ENCODE measurements around the gene GGA1. TPM values are rescaled to one million over a fixed set of nuclear protein-coding genes. Genes with fewer than 3 reads are reported as not detected.
A peak's percentile ranks its signal among the peaks of the same experiment; 100 is the strongest.

GGA1 gene
- total and polyA plus RNA-seq, 2 of the 4 experiments (the other 2 are of a cell fraction): 17.2 to 48.5 TPM

DNA sequence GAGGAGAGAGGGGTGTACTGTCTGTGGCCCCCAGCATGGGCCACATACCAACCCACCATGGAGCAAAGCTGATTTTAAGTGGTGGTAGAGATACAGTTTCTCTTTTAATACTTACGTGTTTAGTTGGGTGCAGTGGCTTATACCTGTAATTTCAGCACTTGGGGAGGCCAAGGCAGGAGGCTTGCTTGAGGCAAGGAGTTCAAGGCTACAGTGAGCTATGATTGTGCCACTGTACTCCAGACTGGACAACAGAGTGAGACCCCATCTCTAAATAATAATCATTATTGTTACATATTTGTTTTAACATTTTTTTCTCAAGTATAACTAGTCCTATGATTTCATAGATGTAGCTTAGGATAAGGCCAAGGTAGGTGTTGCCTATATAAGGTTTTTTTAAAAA lies 8.8 kb downstream of the GGA1 start (continued):
- TF ChIP-seq, protein P1, sequence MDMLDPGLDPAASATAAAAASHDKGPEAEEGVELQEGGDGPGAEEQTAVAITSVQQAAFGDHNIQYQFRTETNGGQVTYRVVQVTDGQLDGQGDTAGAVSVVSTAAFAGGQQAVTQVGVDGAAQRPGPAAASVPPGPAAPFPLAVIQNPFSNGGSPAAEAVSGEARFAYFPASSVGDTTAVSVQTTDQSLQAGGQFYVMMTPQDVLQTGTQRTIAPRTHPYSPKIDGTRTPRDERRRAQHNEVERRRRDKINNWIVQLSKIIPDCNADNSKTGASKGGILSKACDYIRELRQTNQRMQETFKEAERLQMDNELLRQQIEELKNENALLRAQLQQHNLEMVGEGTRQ (IDR thresholded peaks at IDR 0.05; ENCODE audit: low read depth, low read length): no peak
- no peak for TF ChIP-seq RCOR1 (IDR thresholded peaks at IDR 0.05; ENCODE audit: insufficient replicate concordance, low read length)
- no peak for TF ChIP-seq MXI1 (IDR thresholded peaks at IDR 0.05; ENCODE audit: borderline replicate concordance, low read depth, low read length)

DNA sequence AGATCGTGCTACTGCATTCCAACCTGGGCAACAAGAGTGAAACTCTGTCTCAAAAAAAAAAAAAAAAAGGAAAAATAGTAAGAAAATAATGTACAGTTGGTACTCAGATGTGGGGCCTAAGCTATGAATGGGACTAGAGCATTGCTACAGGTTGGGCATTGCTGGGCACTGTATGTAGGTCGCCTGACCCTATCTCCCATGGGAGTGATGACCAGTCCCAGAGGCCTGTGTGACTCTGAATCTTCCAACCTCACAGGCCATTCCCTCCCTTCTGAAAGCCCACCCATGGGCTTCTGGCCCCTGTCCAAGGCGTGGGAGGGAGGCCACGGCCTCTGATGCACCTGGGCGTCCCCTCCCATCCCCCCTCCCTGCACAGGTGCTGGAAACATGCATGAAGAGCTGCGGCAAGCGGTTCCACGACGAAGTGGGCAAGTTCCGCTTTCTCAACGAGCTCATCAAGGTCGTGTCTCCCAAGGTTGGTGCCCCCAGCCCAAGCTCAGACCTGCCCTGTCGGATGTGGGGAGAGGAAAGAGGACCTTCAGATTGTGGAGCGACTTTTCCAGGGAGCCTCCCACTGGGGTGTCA lies 9.5 kb downstream of the GGA1 start:
- Histone ChIP-seq H3K79me1 (ENCODE audit: low read depth in 1 of 2, low read length in 2 of 2) (peaks cover 0 to 20% of the 10 kb centered on the region in 2 experiments; a peak in 3 of 4 replicates), H3K27me3 (ENCODE audit: control insufficient read depth, insufficient read depth, low read length) (no peaks in the 10 kb centered on the region), H2AK9ac (replicated peaks; ENCODE audit: low read depth, low read length, poor library complexity) (peak overlapping the region; percentile 55), H3K4me2 (ENCODE audit: low read depth, low read length) (no peak overlapping the region), H2BK20ac (ENCODE audit: low read depth, low read length) (no peak overlapping the region), H3K18ac (ENCODE audit: low read depth, low read length) (no peak overlapping the region), H3K36me3 (ENCODE audit: control insufficient read depth, insufficient read depth, low read length) (peaks cover 45% of the 10 kb centered on the region), H3K23ac (ENCODE audit: low read depth, low read length) (no peak overlapping the region), H4K91ac (ENCODE audit: insufficient read depth, low read depth, low read length) (no peak overlapping the region), H2AFZ (replicated peaks; ENCODE audit: low read length, poor library complexity) (no peak overlapping the region), H4K8ac (ENCODE audit: low read depth in 2 of 2, low read length in 2 of 2) (no peak overlapping the region), H3K9me1 (ENCODE audit: insufficient read depth, low read length) (peaks cover 4% of the 10 kb centered on the region; the same call in 1 of the 2 replicates), H3K9ac (ENCODE audit: low read depth, low read length) (no peak overlapping the region), H2BK120ac (ENCODE audit: low read depth, low read length) (no peak overlapping the region), H4K20me1 (ENCODE audit: insufficient read depth, low read length) (no peaks in the 10 kb centered on the region), H3K56ac (ENCODE audit: extremely low read depth, insufficient read depth, low read length) (no peak overlapping the region), H3K4me1 (ENCODE audit: control insufficient read depth, insufficient read depth, low read length) (peaks cover 5% of the 10 kb centered on the region), H2AK5ac (ENCODE audit: low read depth, low read length) (no peak overlapping the region), H2BK5ac (ENCODE audit: low read depth, low read length, poor library complexity, severe bottlenecking) (no peak overlapping the region), H3K27ac (ENCODE audit: insufficient read depth, low read length) (no peak overlapping the region), H4K5ac (ENCODE audit: low read depth, low read length) (no peak overlapping the region), H3K9me3 (ENCODE audit: control insufficient read depth, insufficient read depth, low read length) (no peaks in the 10 kb centered on the region), H3K14ac (replicated peaks; ENCODE audit: low read depth, low read length) (no peak overlapping the region), H3K4ac (ENCODE audit: low read depth, low read length) (no peak overlapping the region), H3K4me3 (ENCODE audit: insufficient read depth, low read depth, low read length) (no peak overlapping the region), H2BK15ac (ENCODE audit: low read depth, low read length) (no peak overlapping the region)
- BruUV-seq (replicated peaks): TSS peak; percentile 66
- dilution Hi-C loops (cut with HindIII; ENCODE audit: low sequenced_read_pairs, unreplicated experiment): no loop called here
- WGBS, 2 experiments (ENCODE audit: extremely low coverage in 2 of 2, insufficient read length in 1 of 2): 100% methylated on average over 1 of the region's 14 CpGs; no CpG with 5 or more reads in 1 of the 2 experiments
- ChIA-PET POLR2A (ENCODE audit: unreplicated experiment) (no interaction called here), CTCF (no interaction called here)
- DNase-seq (no peak), ATAC-seq (ENCODE audit: low read depth) (no peak)
- intact Hi-C loops (cut with micrococcal nuclease): no loop called here
- in situ Hi-C loops (cut with MboI; ENCODE audit: low sequenced_read_pairs): no loop called here
- TF ChIP-seq, protein P2, sequence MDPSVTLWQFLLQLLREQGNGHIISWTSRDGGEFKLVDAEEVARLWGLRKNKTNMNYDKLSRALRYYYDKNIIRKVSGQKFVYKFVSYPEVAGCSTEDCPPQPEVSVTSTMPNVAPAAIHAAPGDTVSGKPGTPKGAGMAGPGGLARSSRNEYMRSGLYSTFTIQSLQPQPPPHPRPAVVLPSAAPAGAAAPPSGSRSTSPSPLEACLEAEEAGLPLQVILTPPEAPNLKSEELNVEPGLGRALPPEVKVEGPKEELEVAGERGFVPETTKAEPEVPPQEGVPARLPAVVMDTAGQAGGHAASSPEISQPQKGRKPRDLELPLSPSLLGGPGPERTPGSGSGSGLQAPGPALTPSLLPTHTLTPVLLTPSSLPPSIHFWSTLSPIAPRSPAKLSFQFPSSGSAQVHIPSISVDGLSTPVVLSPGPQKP (IDR thresholded peaks at IDR 0.05; ENCODE audit: borderline replicate concordance, low read depth, low read length): no peak
- TF ChIP-seq MAZ (IDR thresholded peaks at IDR 0.05; ENCODE audit: borderline replicate concordance, low read depth, low read length) (no peak), MAFK (IDR thresholded peaks at IDR 0.05; ENCODE audit: low read depth, low read length) (no peak), NFE2L2 (IDR thresholded peaks at IDR 0.05; ENCODE audit: low read depth, low read length) (no peak), SMC3 (IDR thresholded peaks at IDR 0.05; ENCODE audit: low read depth, low read length) (no peak), RFX5 (IDR thresholded peaks at IDR 0.05; ENCODE audit: low read depth, low read length) (no peak), POLR2A (IDR thresholded peaks at IDR 0.05; ENCODE audit: low read depth, low read length) (no peak), CHD1 (IDR thresholded peaks at IDR 0.05; ENCODE audit: low read depth, low read length) (no peak), MXI1 (IDR thresholded peaks at IDR 0.05; ENCODE audit: borderline replicate concordance, low read depth, low read length) (no peak), FOS (IDR thresholded peaks at IDR 0.05; ENCODE audit: low read depth, low read length) (no peak), RAD21 (IDR thresholded peaks at IDR 0.05; ENCODE audit: low read length) (no peak), CEBPB (IDR thresholded peaks at IDR 0.05; ENCODE audit: low read depth, low read length) (no peak), RCOR1 (IDR thresholded peaks at IDR 0.05; ENCODE audit: insufficient replicate concordance, low read length) (no peak)

All from IMR-90 (cell line).